RWPE2 (cell line): ENCODE measurements around the gene AGTPBP1.

ENCODE experiments used
- ATAC-seq: fragments of 200-7000 bp; cut with Tn5 transposase; 3 replicates; pipeline ENCODE4 v1.9.1; 2021; ENCODE audit warnings: low read depth
- DNase-seq: peaks from one replicate; pipeline ENCODE4 v3.0.0-alpha.2; 2020; ENCODE audit warnings: low spot score
- H3K27ac ChIP-seq: fragments of 450-650 bp; 2 replicates; pipeline ENCODE4 v1.5.1; 2017; ENCODE audit warnings: mild to moderate bottlenecking; ENCODE audit not compliant: poor library complexity, severe bottlenecking
- H3K27me3 ChIP-seq: fragments of 250-450 bp; sonication (Bioruptor Pico); 2 replicates; pipeline ENCODE4 v1.5.1; 2021; ENCODE audit warnings: mild to moderate bottlenecking, moderate library complexity; ENCODE audit not compliant: insufficient read depth, poor library complexity, severe bottlenecking
- H3K36me3 ChIP-seq: fragments of 250-450 bp; sonication (Bioruptor Pico); 2 replicates; pipeline ENCODE4 v1.5.1; 2020; ENCODE audit warnings: low read depth, mild to moderate bottlenecking, moderate library complexity
- H3K4me1 ChIP-seq: fragments of 250-450 bp; sonication (Bioruptor Pico); 2 replicates; pipeline ENCODE4 v1.5.1; 2021; ENCODE audit warnings: mild to moderate bottlenecking, moderate library complexity; ENCODE audit not compliant: insufficient read depth, poor library complexity, severe bottlenecking
- H3K4me3 ChIP-seq: fragments of 250-450 bp; sonication (Bioruptor Pico); 2 replicates; pipeline ENCODE4 v1.5.1; 2021; ENCODE audit warnings: mild to moderate bottlenecking, moderate library complexity; ENCODE audit not compliant: severe bottlenecking
- H3K9me3 ChIP-seq: fragments of 250-450 bp; sonication (Bioruptor Pico); 2 replicates; pipeline ENCODE4 v1.5.1; 2021; ENCODE audit warnings: mild to moderate bottlenecking, moderate library complexity; ENCODE audit not compliant: severe bottlenecking
- TF ChIP-seq, protein P1 (sequence below): fragments of 450-650 bp; IDR thresholded peaks from one replicate; pipeline ENCODE4 v1.5.1; 2017; ENCODE audit warnings: mild to moderate bottlenecking, moderate library complexity; ENCODE audit not compliant: poor library complexity, severe bottlenecking

The AGTPBP1 gene

GRCh38 chr9:85543196-85543595 lies 198.6 kb downstream of the AGTPBP1 start:
- Histone ChIP-seq H3K36me3 (no peaks in the 10 kb centered on the region), H3K9me3 (no peaks in the 10 kb centered on the region), H3K4me1 (no peaks in the 10 kb centered on the region), H3K27me3 (no peaks in the 10 kb centered on the region), H3K4me3 (no peak overlapping the region), H3K27ac (no peak overlapping the region)
- TF ChIP-seq, protein P1, sequence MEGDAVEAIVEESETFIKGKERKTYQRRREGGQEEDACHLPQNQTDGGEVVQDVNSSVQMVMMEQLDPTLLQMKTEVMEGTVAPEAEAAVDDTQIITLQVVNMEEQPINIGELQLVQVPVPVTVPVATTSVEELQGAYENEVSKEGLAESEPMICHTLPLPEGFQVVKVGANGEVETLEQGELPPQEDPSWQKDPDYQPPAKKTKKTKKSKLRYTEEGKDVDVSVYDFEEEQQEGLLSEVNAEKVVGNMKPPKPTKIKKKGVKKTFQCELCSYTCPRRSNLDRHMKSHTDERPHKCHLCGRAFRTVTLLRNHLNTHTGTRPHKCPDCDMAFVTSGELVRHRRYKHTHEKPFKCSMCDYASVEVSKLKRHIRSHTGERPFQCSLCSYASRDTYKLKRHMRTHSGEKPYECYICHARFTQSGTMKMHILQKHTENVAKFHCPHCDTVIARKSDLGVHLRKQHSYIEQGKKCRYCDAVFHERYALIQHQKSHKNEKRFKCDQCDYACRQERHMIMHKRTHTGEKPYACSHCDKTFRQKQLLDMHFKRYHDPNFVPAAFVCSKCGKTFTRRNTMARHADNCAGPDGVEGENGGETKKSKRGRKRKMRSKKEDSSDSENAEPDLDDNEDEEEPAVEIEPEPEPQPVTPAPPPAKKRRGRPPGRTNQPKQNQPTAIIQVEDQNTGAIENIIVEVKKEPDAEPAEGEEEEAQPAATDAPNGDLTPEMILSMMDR = no peak
- DNase-seq (no peak), ATAC-seq (no peak)

GRCh38 chr9:85541876-85542275 lies 199.9 kb downstream of the AGTPBP1 start:
- Histone ChIP-seq H3K4me3 (no peak overlapping the region), H3K27ac (no peak overlapping the region), H3K4me1 (no peaks in the 10 kb centered on the region), H3K27me3 (no peaks in the 10 kb centered on the region), H3K9me3 (no peaks in the 10 kb centered on the region), H3K36me3 (no peaks in the 10 kb centered on the region)
- TF ChIP-seq, protein P1 = no peak
- ATAC-seq (no peak), DNase-seq (no peak)

GRCh38 chr9:85536514-85536913 lies 205.2 kb downstream of the AGTPBP1 start:
- no peak overlapping the region for H3K4me3 ChIP-seq
- DNase-seq (no peak), ATAC-seq (no peak)
- no peaks in the 10 kb centered on the region for H3K27me3 ChIP-seq
- no peaks in the 10 kb centered on the region for H3K9me3 ChIP-seq
- no peak overlapping the region for H3K27ac ChIP-seq
- no peaks in the 10 kb centered on the region for H3K4me1 ChIP-seq
- TF ChIP-seq, protein P1 = no peak
- no peaks in the 10 kb centered on the region for H3K36me3 ChIP-seq

DNA sequence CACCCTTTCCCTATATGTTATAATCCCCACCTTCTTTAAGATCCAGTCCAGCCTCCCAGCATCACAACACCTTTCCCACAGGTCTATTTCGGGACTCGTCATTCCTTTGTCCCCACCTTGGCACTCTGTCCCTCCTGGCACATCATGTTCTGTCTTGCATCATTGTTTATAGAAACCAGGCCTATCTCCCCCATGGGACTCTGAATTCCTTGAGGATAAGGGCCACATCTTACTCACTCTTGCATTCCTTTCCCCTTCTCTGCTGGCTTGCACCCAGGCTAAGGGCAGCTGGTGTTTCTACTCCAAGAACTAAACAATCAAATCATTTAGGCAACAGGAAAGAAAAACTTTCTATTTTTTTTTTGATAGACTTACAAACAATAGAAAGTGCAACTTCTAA lies 205.7 kb downstream of the AGTPBP1 start:
- Histone ChIP-seq H3K4me1 (no peaks in the 10 kb centered on the region), H3K9me3 (no peaks in the 10 kb centered on the region), H3K36me3 (no peaks in the 10 kb centered on the region), H3K27me3 (no peaks in the 10 kb centered on the region), H3K27ac (no peak overlapping the region), H3K4me3 (no peak overlapping the region)
- DNase-seq (no peak), ATAC-seq (no peak)
- TF ChIP-seq, protein P1 = no peak

- Histone ChIP-seq H3K27ac (no peak overlapping the region), H3K9me3 (no peaks in the 10 kb centered on the region), H3K36me3 (no peaks in the 10 kb centered on the region), H3K27me3 (no peaks in the 10 kb centered on the region), H3K4me3 (no peak overlapping the region), H3K4me1 (no peaks in the 10 kb centered on the region)
- DNase-seq (no peak), ATAC-seq (no peak)
- TF ChIP-seq, protein P1 = no peak
Observed at GRCh38 chr9:85534340-85534739, 207.4 kb downstream of the AGTPBP1 start.
